Stimulated activated naive CD8-positive, alpha-beta T cell treated with anti-CD3 and anti-CD28 coated beads, Interleukin-15, amount 100 ng/mL, for 72 hours (primary cell): Measurements from ENCODE around the gene FGD6.
"Not testable (repeated sequence)": the region's sequence is repeated elsewhere in the genome, so short reads cannot be mapped to it uniquely, and the experiment has no call there.

Experiments used
- ATAC-seq: fragments of 150-1000 bp; cut with Tn5 transposase; 2 replicates; pipeline ENCODE4 v1.10.0; 2021; ENCODE audit warnings: mild to moderate bottlenecking, moderate library complexity
- DNase-seq, 2 donors: peaks; one replicate each; pipeline ENCODE4 v3.0.0; 2021 to 2022
- H3K27ac Mint-ChIP-seq, 2 donors: one replicate each; pipeline ENCODE4 v1.8.0; 2022; ENCODE audit warnings: mild to moderate bottlenecking in 2 of 2, mixed read lengths in 2 of 2, moderate library complexity in 2 of 2
- H3K27me3 Mint-ChIP-seq: one replicate; pipeline ENCODE4 v1.8.0; 2022; ENCODE audit warnings: mixed read lengths
- H3K4me1 Mint-ChIP-seq: one replicate; pipeline ENCODE4 v1.8.0; 2022; ENCODE audit warnings: mild to moderate bottlenecking, mixed read lengths
- H3K4me3 Mint-ChIP-seq, 2 donors: one replicate each; pipeline ENCODE4 v1.8.0; 2022; ENCODE audit warnings: mild to moderate bottlenecking in 2 of 2, mixed read lengths in 2 of 2, moderate library complexity in 1 of 2
- H3K9me3 Mint-ChIP-seq, 2 donors: one replicate each; pipeline ENCODE4 v1.8.0; 2022; ENCODE audit warnings: mixed read lengths in 2 of 2

The FGD6 gene

GRCh38 chr12:95141310-95141709 is 76.0 kb downstream of the FGD6 start:
- no peak overlapping the region for H3K4me3 Mint-ChIP-seq
- ATAC-seq = no peak
- no peak for DNase-seq
- H3K27me3 Mint-ChIP-seq = no peaks in the 10 kb centered on the region
- H3K9me3 Mint-ChIP-seq = no peaks in the 10 kb centered on the region
- no peak overlapping the region for H3K27ac Mint-ChIP-seq
- no peaks in the 10 kb centered on the region for H3K4me1 Mint-ChIP-seq

- H3K4me1 Mint-ChIP-seq, H3K27me3 Mint-ChIP-seq, H3K27ac Mint-ChIP-seq, H3K4me3 Mint-ChIP-seq, DNase-seq, ATAC-seq, H3K9me3 Mint-ChIP-seq: not testable (repeated sequence)
These were observed 79.2 kb downstream of the FGD6 start for GRCh38 chr12:95138031-95138430.

- no peak overlapping the region for H3K27ac Mint-ChIP-seq
- H3K27me3 Mint-ChIP-seq = no peaks in the 10 kb centered on the region
- H3K4me3 Mint-ChIP-seq = no peak overlapping the region
- H3K4me1 Mint-ChIP-seq = no peaks in the 10 kb centered on the region
- no peaks in the 10 kb centered on the region for H3K9me3 Mint-ChIP-seq
- ATAC-seq (no peak), DNase-seq (no peak)
These were observed 80.7 kb downstream of the FGD6 start for GRCh38 chr12:95136598-95136997.

GRCh38 chr12:95134085-95134484 is 83.2 kb downstream of the FGD6 start:
- H3K9me3 Mint-ChIP-seq = no peaks in the 10 kb centered on the region
- H3K27me3 Mint-ChIP-seq = no peaks in the 10 kb centered on the region
- ATAC-seq (no peak), DNase-seq (no peak)
- no peak overlapping the region for H3K27ac Mint-ChIP-seq
- H3K4me1 Mint-ChIP-seq = no peaks in the 10 kb centered on the region
- no peak overlapping the region for H3K4me3 Mint-ChIP-seq

- no peaks in the 10 kb centered on the region for H3K9me3 Mint-ChIP-seq
- ATAC-seq (no peak), DNase-seq (no peak)
- no peak overlapping the region for H3K4me3 Mint-ChIP-seq
- no peak overlapping the region for H3K27ac Mint-ChIP-seq
- no peaks in the 10 kb centered on the region for H3K4me1 Mint-ChIP-seq
- no peaks in the 10 kb centered on the region for H3K27me3 Mint-ChIP-seq
These were observed 85.5 kb downstream of the FGD6 start for GRCh38 chr12:95131589-95132340.

- DNase-seq = no peak
- H3K27ac Mint-ChIP-seq = no peak overlapping the region
- no peaks in the 10 kb centered on the region for H3K27me3 Mint-ChIP-seq
- H3K4me3 Mint-ChIP-seq = no peak overlapping the region
- H3K9me3 Mint-ChIP-seq = no peaks in the 10 kb centered on the region
- no peak for ATAC-seq
- no peaks in the 10 kb centered on the region for H3K4me1 Mint-ChIP-seq
These were observed 87.2 kb downstream of the FGD6 start for GRCh38 chr12:95130096-95130495.

- H3K4me1 Mint-ChIP-seq = no peaks in the 10 kb centered on the region
- no peak for ATAC-seq
- H3K27ac Mint-ChIP-seq = no peak overlapping the region
- H3K9me3 Mint-ChIP-seq = no peaks in the 10 kb centered on the region
- no peaks in the 10 kb centered on the region for H3K27me3 Mint-ChIP-seq
- no peak for DNase-seq
- no peak overlapping the region for H3K4me3 Mint-ChIP-seq
These were observed 88.2 kb downstream of the FGD6 start for GRCh38 chr12:95129115-95129514.

- Mint-ChIP-seq H3K27me3 (no peaks in the 10 kb centered on the region), H3K4me1 (no peaks in the 10 kb centered on the region), H3K4me3 (no peak overlapping the region), H3K9me3 (no peaks in the 10 kb centered on the region), H3K27ac (peak overlapping the region in 1 of 2 donors; percentile 9)
- no peak for DNase-seq
- ATAC-seq = no peak
These were observed 90.5 kb downstream of the FGD6 start for GRCh38 chr12:95126736-95127135.

- ATAC-seq (no peak), DNase-seq (no peak)
- Mint-ChIP-seq H3K9me3 (no peaks in the 10 kb centered on the region), H3K27me3 (no peaks in the 10 kb centered on the region), H3K4me3 (no peak overlapping the region), H3K4me1 (no peaks in the 10 kb centered on the region), H3K27ac (no peak overlapping the region)
These were observed 91.2 kb downstream of the FGD6 start for GRCh38 chr12:95126076-95126475.

- ATAC-seq (no peak), DNase-seq (no peak)
- Mint-ChIP-seq H3K9me3 (no peaks in the 10 kb centered on the region), H3K27ac (no peak overlapping the region), H3K4me1 (no peaks in the 10 kb centered on the region), H3K27me3 (no peaks in the 10 kb centered on the region), H3K4me3 (no peak overlapping the region)
These were observed 93.2 kb downstream of the FGD6 start for GRCh38 chr12:95124106-95124505.

- Mint-ChIP-seq H3K27me3 (no peaks in the 10 kb centered on the region), H3K27ac (no peak overlapping the region), H3K4me3 (no peak overlapping the region), H3K4me1 (no peaks in the 10 kb centered on the region), H3K9me3 (no peaks in the 10 kb centered on the region)
- no peak for ATAC-seq
- no peak for DNase-seq
These were observed 98.5 kb downstream of the FGD6 start for GRCh38 chr12:95118788-95119179.

- no peaks in the 10 kb centered on the region for H3K4me1 Mint-ChIP-seq
- DNase-seq (no peak), ATAC-seq (no peak)
- H3K4me3 Mint-ChIP-seq = no peak overlapping the region
- no peaks in the 10 kb centered on the region for H3K27me3 Mint-ChIP-seq
- H3K9me3 Mint-ChIP-seq = no peaks in the 10 kb centered on the region
- no peak overlapping the region for H3K27ac Mint-ChIP-seq
These were observed 99.0 kb downstream of the FGD6 start for GRCh38 chr12:95118138-95118787.

GRCh38 chr12:95117178-95117599 is 100.1 kb downstream of the FGD6 start:
- H3K9me3 Mint-ChIP-seq = no peaks in the 10 kb centered on the region
- DNase-seq (peak; percentile 38 to 40), ATAC-seq (peak; percentile 84)
- H3K27me3 Mint-ChIP-seq = no peaks in the 10 kb centered on the region
- no peaks in the 10 kb centered on the region for H3K4me1 Mint-ChIP-seq
- no peak overlapping the region for H3K27ac Mint-ChIP-seq
- H3K4me3 Mint-ChIP-seq = no peak overlapping the region

GRCh38 chr12:95116773-95117172 is 100.5 kb downstream of the FGD6 start:
- Mint-ChIP-seq H3K27ac (no peak overlapping the region), H3K4me1 (no peaks in the 10 kb centered on the region), H3K27me3 (no peaks in the 10 kb centered on the region), H3K9me3 (no peaks in the 10 kb centered on the region), H3K4me3 (no peak overlapping the region)
- ATAC-seq (peak; percentile 71), DNase-seq (peak in 1 of 2 donors; percentile 2)

- ATAC-seq (no peak), DNase-seq (no peak)
- no peak overlapping the region for H3K27ac Mint-ChIP-seq
- no peaks in the 10 kb centered on the region for H3K4me1 Mint-ChIP-seq
- no peaks in the 10 kb centered on the region for H3K9me3 Mint-ChIP-seq
- no peak overlapping the region for H3K4me3 Mint-ChIP-seq
- H3K27me3 Mint-ChIP-seq = no peaks in the 10 kb centered on the region
These were observed 100.9 kb downstream of the FGD6 start for GRCh38 chr12:95116341-95116740.

- H3K4me1 Mint-ChIP-seq = no peaks in the 10 kb centered on the region
- no peak overlapping the region for H3K4me3 Mint-ChIP-seq
- ATAC-seq = no peak
- no peaks in the 10 kb centered on the region for H3K9me3 Mint-ChIP-seq
- no peak overlapping the region for H3K27ac Mint-ChIP-seq
- no peak for DNase-seq
- no peaks in the 10 kb centered on the region for H3K27me3 Mint-ChIP-seq
These were observed 101.6 kb downstream of the FGD6 start for GRCh38 chr12:95115641-95116040.
